HG03520 (cell line): ENCODE data around the gene THY1.
"Not testable (repeated sequence)": the region's sequence is repeated elsewhere in the genome, so short reads cannot be mapped to it uniquely, and the experiment has no call there.

Source experiments
- ATAC-seq: cut with Tn5 transposase; IDR thresholded peaks from one replicate; pipeline ENCODE4 v1.9.1; 2021; ENCODE audit warnings: mild to moderate bottlenecking, moderate library complexity; ENCODE audit not compliant: unreplicated experiment

The THY1 gene

GRCh38 chr11:119419834-119420492 is 3.0 kb downstream of the THY1 start:
- ATAC-seq: no peak

- ATAC-seq: no peak
These were observed 3.7 kb downstream of the THY1 start for GRCh38 chr11:119419246-119419645.

GRCh38 chr11:119418759-119419158 is 4.2 kb downstream of the THY1 start:
- no peak for ATAC-seq

GRCh38 chr11:119417726-119418540 is 5.0 kb downstream of the THY1 start:
- no peak for ATAC-seq

- ATAC-seq: no peak
These were observed 6.1 kb downstream of the THY1 start for GRCh38 chr11:119416606-119417580.

- no peak for ATAC-seq
These were observed 7.0 kb downstream of the THY1 start for GRCh38 chr11:119415966-119416365.

- ATAC-seq: no peak
These were observed 7.5 kb downstream of the THY1 start for GRCh38 chr11:119415517-119415916.

GRCh38 chr11:119414734-119415133 is 8.2 kb downstream of the THY1 start:
- ATAC-seq: no peak

- no peak for ATAC-seq
These were observed 8.7 kb downstream of the THY1 start for GRCh38 chr11:119414321-119414720.

- no peak for ATAC-seq
These were observed 10.9 kb downstream of the THY1 start for GRCh38 chr11:119412072-119412471.

- no peak for ATAC-seq
These were observed 12.5 kb downstream of the THY1 start for GRCh38 chr11:119410501-119410900.

- ATAC-seq: no peak
These were observed 13.2 kb downstream of the THY1 start for GRCh38 chr11:119409731-119410130.

- ATAC-seq: no peak
These were observed 17.0 kb downstream of the THY1 start for GRCh38 chr11:119406005-119406404.

- not testable (repeated sequence) for ATAC-seq
These were observed 17.5 kb downstream of the THY1 start for GRCh38 chr11:119405448-119405847.

GRCh38 chr11:119404872-119405271 is 18.1 kb downstream of the THY1 start:
- no peak for ATAC-seq

- no peak for ATAC-seq
These were observed 20.0 kb downstream of the THY1 start for GRCh38 chr11:119403021-119403420.

GRCh38 chr11:119402470-119402869 is 20.5 kb downstream of the THY1 start:
- no peak for ATAC-seq

- ATAC-seq: no peak
These were observed 22.1 kb downstream of the THY1 start for GRCh38 chr11:119400860-119401259.

GRCh38 chr11:119397740-119398139 is 25.2 kb downstream of the THY1 start:
- no peak for ATAC-seq

- no peak for ATAC-seq
These were observed 26.1 kb downstream of the THY1 start for GRCh38 chr11:119396835-119397234.

- no peak for ATAC-seq
These were observed 31.7 kb downstream of the THY1 start for GRCh38 chr11:119391275-119391674.
